Endothelial cell of umbilical vein (primary cell): Measurements from ENCODE around the gene PAX5. TPM values are rescaled to one million over a fixed set of nuclear protein-coding genes. Genes with fewer than 3 reads are reported as not detected.

Experiments
- BruUV-seq: library from RNA; stranded (reverse); fragments of 400-500 nt; replicated peaks from 2 replicates; lab custom pipeline; 2021; lab: Mats Ljungman, UMichigan
- CTCF ChIA-PET: fragments of 300-600, 350-600 bp; sonication (Branson Sonifier 250); formaldehyde crosslinking; loops from one replicate; lab custom pipeline; 2021; ENCODE audit warnings: antibody characterized with exemption, inconsistent platforms; lab: Charles Lee
- POLR2A ChIA-PET: fragments of 300-600, 350-600 bp; sonication (Branson Sonifier 250); formaldehyde crosslinking; loops from one replicate; lab custom pipeline; 2021; ENCODE audit warnings: antibody characterized with exemption, inconsistent platforms; lab: Charles Lee
- DNase-seq: peaks from one replicate; pipeline ENCODE4 v3.0.0-alpha.2; 2011; ENCODE audit warnings: low read depth, low spot score
- FAIRE-seq: peaks from 2 replicates; lab custom pipeline; 2011; peaks lifted over from hg19 to GRCh38; lab: Jason Lieb, UNC
- H2AFZ ChIP-seq: 2 replicates; pipeline ENCODE4 v1.6.0; 2012; ENCODE audit warnings: low read depth, low read length, control low read depth, inconsistent platforms
- H3K27ac ChIP-seq: 2 replicates; pipeline ENCODE4 v1.5.1; 2011; ENCODE audit warnings: low read depth, mild to moderate bottlenecking, control low read depth, low read length, moderate library complexity; ENCODE audit not compliant: insufficient read depth
- H3K27me3 ChIP-seq, 2 experiments: 2 replicates each; pipeline versions ENCODE4 v1.6.0 to v1.6.1; 2011; ENCODE audit warnings: low read length in 2 of 2, mixed read lengths in 1 of 2; ENCODE audit not compliant: control insufficient read depth in 2 of 2, insufficient read depth in 2 of 2
- H3K36me3 ChIP-seq, 2 experiments: 2 replicates in 1 of 2; 3 replicates in 1 of 2; pipeline ENCODE4 v1.5.1; 2011; ENCODE audit warnings: low read length in 2 of 2, mild to moderate bottlenecking in 1 of 2, moderate library complexity in 1 of 2; ENCODE audit not compliant: control insufficient read depth in 2 of 2, insufficient read depth in 2 of 2; ENCODE audit errors: extremely low read depth in 1 of 2
- H3K4me1 ChIP-seq: 3 replicates; pipeline ENCODE4 v1.5.1; 2011; ENCODE audit warnings: mild to moderate bottlenecking, low read length; ENCODE audit not compliant: control insufficient read depth, insufficient read depth; ENCODE audit errors: extremely low read depth
- H3K4me2 ChIP-seq: 2 replicates; pipeline ENCODE4 v1.6.1; 2011; ENCODE audit warnings: low read length, control low read depth, mixed read lengths; ENCODE audit not compliant: insufficient read depth
- H3K4me3 ChIP-seq, 3 experiments: fragments of 200-600 bp in 1 of 3; sonication (generic), shearing (Covaris generic) in 1 of 3; replicated peaks in 1 of 3; 2 replicates each; pipeline ENCODE4 v1.5.1; 2011 to 2016; ENCODE audit warnings: control low read depth in 3 of 3, low read length in 3 of 3, mild to moderate bottlenecking in 2 of 3, inconsistent platforms in 1 of 3, low read depth in 1 of 3, moderate library complexity in 1 of 3; ENCODE audit not compliant: insufficient read depth in 1 of 3
- H3K79me2 ChIP-seq: 2 replicates; pipeline ENCODE4 v1.6.0; 2012; ENCODE audit warnings: low read length, inconsistent platforms; ENCODE audit not compliant: control insufficient read depth, insufficient read depth
- H3K9ac ChIP-seq: replicated peaks from 2 replicates; pipeline ENCODE3; 2011; ENCODE audit warnings: low read length, control low read depth; ENCODE audit not compliant: insufficient read depth; ENCODE audit errors: extremely low read depth
- H3K9me1 ChIP-seq: replicated peaks from 3 replicates; pipeline ENCODE4 v1.6.0; 2011; ENCODE audit warnings: mild to moderate bottlenecking, low read length; ENCODE audit not compliant: control insufficient read depth, insufficient read depth; ENCODE audit errors: extremely low read depth
- H3K9me3 ChIP-seq: replicated peaks from 2 replicates; pipeline ENCODE4 v1.5.1; 2012; ENCODE audit warnings: low read length, inconsistent platforms; ENCODE audit not compliant: control insufficient read depth, insufficient read depth
- H4K20me1 ChIP-seq: replicated peaks from 2 replicates; pipeline ENCODE3; 2011; ENCODE audit warnings: mild to moderate bottlenecking, low read length; ENCODE audit not compliant: control insufficient read depth, insufficient read depth; ENCODE audit errors: extremely low read depth
- CTCF ChIP-seq, 2 donors: IDR thresholded peaks; 1 replicate in 1 of 2; 2 replicates in 1 of 2; pipeline ENCODE4 v1.5.1; 2011; ENCODE audit warnings: low read length in 2 of 2, mild to moderate bottlenecking in 2 of 2, moderate library complexity in 2 of 2, control low read depth in 1 of 2, inconsistent platforms in 1 of 2, low read depth in 1 of 2; ENCODE audit not compliant: insufficient read depth in 1 of 2; ENCODE audit errors: extremely low read depth in 1 of 2
- EZH2 ChIP-seq: IDR thresholded peaks from 2 replicates; pipeline ENCODE4 v1.6.1; 2012; ENCODE audit warnings: borderline replicate concordance, low read depth, mild to moderate bottlenecking, moderate library complexity, low read length, inconsistent platforms; ENCODE audit not compliant: severe bottlenecking
- FOS ChIP-seq: IDR thresholded peaks from 2 replicates; pipeline ENCODE4 v1.6.1; 2011; ENCODE audit warnings: mild to moderate bottlenecking, low read length, moderate library complexity, borderline replicate concordance; ENCODE audit not compliant: insufficient read depth
- GATA2 ChIP-seq: IDR thresholded peaks from 2 replicates; pipeline ENCODE4 v1.7.0; 2011; ENCODE audit warnings: low read depth, mild to moderate bottlenecking, moderate library complexity, mixed read lengths, low read length; ENCODE audit not compliant: insufficient read length, insufficient read depth
- JUN ChIP-seq: IDR thresholded peaks from 2 replicates; pipeline ENCODE4 v1.6.1; 2011; ENCODE audit warnings: borderline replicate concordance, low read depth; ENCODE audit not compliant: insufficient read length, insufficient read depth
- MYC ChIP-seq: IDR thresholded peaks from one replicate; pipeline ENCODE4 v1.6.1; 2011; ENCODE audit warnings: mild to moderate bottlenecking, low read depth, low read length
- POLR2A ChIP-seq: IDR thresholded peaks from 2 replicates; pipeline ENCODE4 v1.6.1; 2012; ENCODE audit warnings: low read depth, mild to moderate bottlenecking, control low read depth, low read length
- POLR2AphosphoS5 ChIP-seq: IDR thresholded peaks from 2 replicates; pipeline ENCODE4 v1.6.1; 2012; ENCODE audit warnings: low read depth, mild to moderate bottlenecking, control low read depth, low read length, moderate library complexity; ENCODE audit not compliant: insufficient read depth
- dilution Hi-C: fragments of 300-500 bp; cut with MboI; formaldehyde crosslinking; loops from one replicate; pipeline ENCODE4 v1.15.0; 2019; ENCODE audit warnings: low sequenced_read_pairs; ENCODE audit not compliant: extremely low pct_ligation_motif_present
- intact Hi-C: fragments of 100-400 bp; cut with micrococcal nuclease; formaldehyde crosslinking; loops from one replicate; pipeline ENCODE4 v1.10.0; 2022
- polyA plus RNA-seq, 4 experiments: library from polyadenylated mRNA; depleted of rRNA in 3 of 4; stranded (reverse) in 3 of 4; unstranded in 1 of 4; fragments of >200 nt; gene quantifications; 2 replicates each; pipeline versions ENCODE4 v1.2.1 to v1.2.3, GENCODE V29; 2011 to 2012; ENCODE audit warnings: missing spikeins in 1 of 4
- total RNA-seq: library from RNA; stranded (reverse); gene quantifications from 2 replicates; pipeline ENCODE4 v1.2.3, GENCODE V29; 2021
- TF ChIP-seq, protein P1 (sequence below): IDR thresholded peaks from 2 replicates; pipeline ENCODE4 v1.6.1; 2011; ENCODE audit not compliant: insufficient read depth, insufficient read length

PAX5 gene
- total and polyA plus RNA-seq, 2 donors (not counting 3 experiments of a cell fraction or from before 2014, with no cell fraction given), result not detected

DNA sequence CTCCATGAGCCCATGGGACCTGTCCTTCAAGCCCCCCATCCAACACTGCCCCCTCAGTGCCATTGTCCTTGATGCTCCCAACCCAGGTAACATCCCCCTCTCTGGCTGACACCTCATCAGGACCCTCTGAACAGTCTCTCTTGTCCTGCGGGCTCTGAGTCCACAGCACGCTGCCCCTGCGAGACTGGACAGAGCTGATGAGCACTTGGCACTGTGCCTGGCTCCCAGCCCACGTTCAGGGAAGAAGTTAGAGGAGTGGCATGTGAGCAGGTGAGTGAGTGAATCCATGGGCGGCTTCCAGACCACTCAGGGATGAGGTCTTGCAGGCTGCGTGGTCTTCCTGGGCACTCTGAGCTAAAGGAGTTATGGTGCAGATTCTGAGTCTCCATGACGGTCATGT lies 70.7 kb downstream of the PAX5 start:
- no peak for FAIRE-seq
- Histone ChIP-seq H3K9me1 (no peaks in the 10 kb centered on the region), H3K36me3 (no peaks in the 10 kb centered on the region), H3K4me3 (no peak overlapping the region), H3K4me2 (no peak overlapping the region), H2AFZ (no peak overlapping the region), H3K9me3 (no peaks in the 10 kb centered on the region), H3K79me2 (no peaks in the 10 kb centered on the region), H3K4me1 (no peaks in the 10 kb centered on the region), H3K27ac (no peak overlapping the region), H3K9ac (no peak overlapping the region), H4K20me1 (no peaks in the 10 kb centered on the region), H3K27me3 (peaks cover 2 to 5% of the 10 kb centered on the region in 2 experiments)
- no peak for TF ChIP-seq GATA2
- no peak for TF ChIP-seq MYC
- TF ChIP-seq POLR2A, result no peak
- no peak for TF ChIP-seq EZH2
- TF ChIP-seq JUN, result no peak
- no peak for TF ChIP-seq FOS
- TF ChIP-seq, protein P1, sequence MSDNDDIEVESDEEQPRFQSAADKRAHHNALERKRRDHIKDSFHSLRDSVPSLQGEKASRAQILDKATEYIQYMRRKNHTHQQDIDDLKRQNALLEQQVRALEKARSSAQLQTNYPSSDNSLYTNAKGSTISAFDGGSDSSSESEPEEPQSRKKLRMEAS, result no peak
- no peak for TF ChIP-seq POLR2AphosphoS5
- TF ChIP-seq CTCF (IDR thresholded peaks at IDR 0.05; ENCODE audit: extremely low read depth in 1 of 2, insufficient read depth in 1 of 2, low read depth in 1 of 2, low read length in 2 of 2), result no peak
- CTCF ChIA-PET, result no interaction called here
- no peak for DNase-seq
- intact Hi-C loops, result no loop called here
- POLR2A ChIA-PET, result no interaction called here
- no TSS peak for BruUV-seq
- dilution Hi-C loops, result no loop called here
